H1 (cell line): ENCODE measurements around the gene ANKS1B. TPM values are rescaled to one million over a fixed set of nuclear protein-coding genes. Genes with fewer than 3 reads are reported as not detected.

Experiments used
- CTCF ChIA-PET: fragments of 300-600 bp; sonication (Branson Sonifier 250); formaldehyde crosslinking; loops from one replicate; lab custom pipeline; 2021; ENCODE audit not compliant: partially characterized antibody; lab: Charles Lee
- POLR2A ChIA-PET: fragments of 300-600 bp; sonication (Branson Sonifier 250); formaldehyde crosslinking; loops from one replicate; lab custom pipeline; 2021; ENCODE audit warnings: inconsistent platforms; ENCODE audit not compliant: partially characterized antibody; lab: Charles Lee
- DNase-seq, 2 experiments: peaks; one replicate each; pipeline versions ENCODE4 v3.0.0 to v3.0.0-alpha.2; 2010 to 2022; ENCODE audit warnings: low spot score in 2 of 2, low read depth in 1 of 2, mixed read lengths in 1 of 2
- FAIRE-seq: peaks from 2 replicates; lab custom pipeline; 2011; peaks lifted over from hg19 to GRCh38; lab: Jason Lieb, UNC
- H2AFZ ChIP-seq: 2 replicates; pipeline ENCODE4 v1.8.1; 2012; ENCODE audit warnings: low read length, inconsistent platforms
- H2AK5ac ChIP-seq: 2 replicates; pipeline ENCODE4 v1.6.1; 2013; ENCODE audit warnings: low read depth, low read length
- H2BK120ac ChIP-seq: replicated peaks from 2 replicates; pipeline ENCODE3; 2013; ENCODE audit warnings: low read depth, low read length, inconsistent platforms
- H2BK12ac ChIP-seq: 2 replicates; pipeline ENCODE4 v1.6.1; 2013; ENCODE audit warnings: low read depth, low read length
- H2BK15ac ChIP-seq: 2 replicates; pipeline ENCODE4 v1.6.1; 2013; ENCODE audit warnings: low read length
- H2BK20ac ChIP-seq: 2 replicates; pipeline ENCODE4 v1.6.1; 2013; ENCODE audit warnings: low read length
- H2BK5ac ChIP-seq: 2 replicates; pipeline ENCODE4 v1.6.1; 2013; ENCODE audit warnings: low read depth, low read length
- H3K14ac ChIP-seq: 2 replicates; pipeline ENCODE4 v1.6.1; 2013; ENCODE audit warnings: inconsistent platforms; ENCODE audit not compliant: insufficient read length
- H3K18ac ChIP-seq: 2 replicates; pipeline ENCODE4 v1.6.1; 2013; ENCODE audit warnings: low read length; ENCODE audit errors: extremely low read depth
- H3K23ac ChIP-seq: 2 replicates; pipeline ENCODE4 v1.6.1; 2013; ENCODE audit warnings: inconsistent platforms; ENCODE audit not compliant: insufficient read length
- H3K23me2 ChIP-seq: 2 replicates; pipeline ENCODE4 v1.6.1; 2013; ENCODE audit warnings: low read depth, low read length
- H3K27ac ChIP-seq: 2 replicates; pipeline ENCODE4 v1.6.1; 2011; ENCODE audit warnings: low read depth, low read length, inconsistent platforms
- H3K27me3 ChIP-seq, 4 experiments: replicated peaks in 1 of 4; 1 replicate in 1 of 4; 2 replicates in 3 of 4; pipeline versions ENCODE4 v1.6.1 to v1.8.1; 2011 to 2013; ENCODE audit warnings: low read length in 3 of 4, mild to moderate bottlenecking in 3 of 4, inconsistent platforms in 2 of 4, mixed read lengths in 2 of 4, moderate library complexity in 1 of 4; ENCODE audit not compliant: control insufficient read depth in 3 of 4, insufficient read depth in 3 of 4; ENCODE audit errors: extremely low read depth in 1 of 4
- H3K36me3 ChIP-seq, 4 experiments: 2 replicates each; pipeline versions ENCODE4 v1.6.1 to v1.8.1; 2011 to 2013; ENCODE audit warnings: mild to moderate bottlenecking in 4 of 4, low read length in 3 of 4, moderate library complexity in 2 of 4, control low read depth in 1 of 4, inconsistent platforms in 1 of 4; ENCODE audit not compliant: insufficient read depth in 4 of 4, control insufficient read depth in 2 of 4
- H3K4ac ChIP-seq: replicated peaks from 2 replicates; pipeline ENCODE3; 2013; ENCODE audit warnings: low read length, low read depth, mixed read lengths, inconsistent platforms; ENCODE audit not compliant: insufficient read length
- H3K4me1 ChIP-seq, 4 experiments: replicated peaks in 1 of 4; 1 replicate in 1 of 4; 2 replicates in 3 of 4; pipeline versions ENCODE4 v1.6.1 to v1.8.1; 2011 to 2013; ENCODE audit warnings: low read length in 3 of 4, inconsistent platforms in 2 of 4, mixed read lengths in 1 of 4; ENCODE audit not compliant: insufficient read depth in 4 of 4, control insufficient read depth in 3 of 4
- H3K4me2 ChIP-seq, 2 experiments: 2 replicates each; pipeline versions ENCODE4 v1.6.1 to v1.8.1; 2011 to 2013; ENCODE audit warnings: low read depth in 2 of 2, low read length in 2 of 2, control low read depth in 1 of 2, inconsistent platforms in 1 of 2, mild to moderate bottlenecking in 1 of 2; ENCODE audit not compliant: insufficient read depth in 1 of 2
- H3K4me3 ChIP-seq, 4 experiments: fragments of 200-600, 300-600 bp in 1 of 4; sonication (generic), shearing (Covaris generic), sonication (Bioruptor Twin) in 1 of 4; 2 replicates each; pipeline versions ENCODE4 v1.5.1 to v1.8.1; 2011 to 2016; ENCODE audit warnings: low read length in 4 of 4, low read depth in 3 of 4, control low read depth in 2 of 4, inconsistent platforms in 2 of 4, mild to moderate bottlenecking in 2 of 4, mixed read lengths in 1 of 4, moderate library complexity in 1 of 4; ENCODE audit not compliant: insufficient read depth in 2 of 4; ENCODE audit errors: extremely low read depth in 1 of 4
- H3K56ac ChIP-seq: replicated peaks from 2 replicates; pipeline ENCODE3; 2013; ENCODE audit warnings: low read depth, mild to moderate bottlenecking, mixed read lengths, low read length, inconsistent platforms; ENCODE audit not compliant: insufficient read length
- H3K79me1 ChIP-seq: 2 replicates; pipeline ENCODE4 v1.6.1; 2013; ENCODE audit warnings: low read depth, low read length, control low read depth
- H3K79me2 ChIP-seq, 2 experiments: 2 replicates each; pipeline versions ENCODE4 v1.6.1 to v1.8.1; 2012 to 2013; ENCODE audit warnings: low read length in 2 of 2, mild to moderate bottlenecking in 2 of 2, inconsistent platforms in 1 of 2; ENCODE audit not compliant: insufficient read depth in 2 of 2, control insufficient read depth in 1 of 2
- H3K9ac ChIP-seq, 4 experiments: replicated peaks in 1 of 4; 1 replicate in 1 of 4; 2 replicates in 3 of 4; pipeline versions ENCODE4 v1.6.1 to v1.8.1; 2011 to 2013; ENCODE audit warnings: low read depth in 3 of 4, low read length in 3 of 4, control low read depth in 2 of 4, mild to moderate bottlenecking in 2 of 4, moderate library complexity in 2 of 4, inconsistent platforms in 1 of 4; ENCODE audit errors: extremely low read depth in 1 of 4
- H3K9me3 ChIP-seq, 2 experiments: 2 replicates each; pipeline versions ENCODE4 v1.6.1 to v1.8.1; 2012 to 2013; ENCODE audit warnings: mild to moderate bottlenecking in 2 of 2, moderate library complexity in 2 of 2, control low read depth in 1 of 2, inconsistent platforms in 1 of 2, low read depth in 1 of 2, low read length in 1 of 2, mixed read lengths in 1 of 2; ENCODE audit not compliant: insufficient read depth in 2 of 2
- H4K20me1 ChIP-seq, 2 experiments: replicated peaks in 1 of 2; 2 replicates each; pipeline versions ENCODE3 to v1.8.1; 2011 to 2013; ENCODE audit warnings: inconsistent platforms in 2 of 2, low read length in 2 of 2, mild to moderate bottlenecking in 1 of 2; ENCODE audit not compliant: insufficient read depth in 2 of 2, control insufficient read depth in 1 of 2
- H4K5ac ChIP-seq: 2 replicates; pipeline ENCODE4 v1.6.1; 2013; ENCODE audit warnings: low read length, low read depth, mixed read lengths, inconsistent platforms; ENCODE audit not compliant: insufficient read length
- H4K8ac ChIP-seq: 2 replicates; pipeline ENCODE4 v1.8.0; 2013; ENCODE audit warnings: mild to moderate bottlenecking, moderate library complexity, low read length, inconsistent platforms; ENCODE audit not compliant: insufficient read depth; ENCODE audit errors: extremely low read depth
- H4K91ac ChIP-seq: replicated peaks from 2 replicates; pipeline ENCODE3; 2013; ENCODE audit warnings: low read length, mixed read lengths, inconsistent platforms; ENCODE audit not compliant: insufficient read length
- BRCA1 ChIP-seq: IDR thresholded peaks from 2 replicates; pipeline ENCODE4 v1.6.1; 2012; ENCODE audit warnings: low read depth, low read length, improper control_type of control experiment
- CHD2 ChIP-seq: IDR thresholded peaks from 2 replicates; pipeline ENCODE4 v1.6.1; 2012; ENCODE audit warnings: low read length, improper control_type of control experiment
- HDAC6 ChIP-seq: IDR thresholded peaks from one replicate; pipeline ENCODE4 v1.7.1; 2012; ENCODE audit warnings: low read depth, mild to moderate bottlenecking, inconsistent platforms, low read length, moderate library complexity
- JUND ChIP-seq: IDR thresholded peaks from 2 replicates; pipeline ENCODE4 v1.6.1; 2011; ENCODE audit warnings: mild to moderate bottlenecking, improper control_type of control experiment, low read length
- KDM4A ChIP-seq: IDR thresholded peaks from one replicate; pipeline ENCODE4 v1.7.1; 2012; ENCODE audit warnings: low read depth, mild to moderate bottlenecking, moderate library complexity, low read length, inconsistent platforms; ENCODE audit not compliant: severe bottlenecking
- MAFK ChIP-seq: IDR thresholded peaks from 2 replicates; pipeline ENCODE4 v1.6.1; 2012; ENCODE audit warnings: low read depth, mild to moderate bottlenecking, improper control_type of control experiment, low read length
- RAD21 ChIP-seq, 2 experiments: IDR thresholded peaks in 1 of 2; conservative IDR thresholded peaks in 1 of 2; 2 replicates each; pipeline ENCODE4 v1.6.1; 2011; ENCODE audit warnings: low read depth in 2 of 2, low read length in 2 of 2, improper control_type of control experiment in 1 of 2, inconsistent platforms in 1 of 2, mild to moderate bottlenecking in 1 of 2, moderate library complexity in 1 of 2
- SIX5 ChIP-seq: IDR thresholded peaks from 2 replicates; pipeline ENCODE4 v1.6.1; 2011; ENCODE audit warnings: mild to moderate bottlenecking, low read depth, low read length
- SRF ChIP-seq: IDR thresholded peaks from 2 replicates; pipeline ENCODE4 v1.6.1; 2011; ENCODE audit warnings: mild to moderate bottlenecking, low read depth, low read length, moderate library complexity
- TAF1 ChIP-seq: IDR thresholded peaks from 2 replicates; pipeline ENCODE4 v1.6.1; 2011; ENCODE audit warnings: mild to moderate bottlenecking, low read depth, low read length
- YY1 ChIP-seq: IDR thresholded peaks from 2 replicates; pipeline ENCODE4 v1.6.1; 2011; ENCODE audit warnings: low read depth, mild to moderate bottlenecking, low read length
- WGBS, 2 experiments: shearing (Covaris generic) in 1 of 2; methylation state at CpG; one replicate each; pipeline versions ENCODE4 v1.1.6 to v1.1.7; 2013 to 2015; ENCODE audit warnings: low lambda C conversion rate in 2 of 2, mixed read lengths in 2 of 2, inconsistent platforms in 1 of 2, low coverage in 1 of 2, missing lambda C conversion rate in 1 of 2; ENCODE audit not compliant: insufficient replicate concordance in 2 of 2, insufficient coverage in 1 of 2, insufficient read length in 1 of 2; ENCODE audit errors: extremely low coverage in 1 of 2, missing lambda C conversion rate in 1 of 2; 5-methylcytosine and 5-hydroxymethylcytosine counted together
- polyA plus RNA-seq, 7 experiments: library from polyadenylated mRNA; depleted of rRNA in 3 of 7; stranded (reverse) in 5 of 7; unstranded in 2 of 7; fragments of >200 nt in 5 of 7; fragments of 200-250 nt in 2 of 7; gene quantifications; 1 replicate in 5 of 7; 2 replicates in 1 of 7; 4 replicates in 1 of 7; pipeline versions ENCODE4 v1.2.1 to v1.2.3, GENCODE V29; 2011 to 2013; ENCODE audit warnings: missing spikeins in 2 of 7, mixed read lengths in 2 of 7
- total RNA-seq: library from RNA; stranded (reverse); fragmentation: NEBNext Ultra II Directional; extraction: Animal tissue kit (Norgen Biotek cat#: 25700); gene quantifications from 2 replicates; pipeline ENCODE4 v1.2.1, GENCODE V29; 2021
- TF ChIP-seq, protein P1 (sequence below): IDR thresholded peaks from 2 replicates; pipeline ENCODE4 v1.6.1; 2011; ENCODE audit warnings: low read depth, mild to moderate bottlenecking, low read length; ENCODE audit not compliant: insufficient read depth
- TF ChIP-seq, protein P2 (sequence below): IDR thresholded peaks from 2 replicates; pipeline ENCODE4 v1.6.1; 2011; ENCODE audit warnings: low read length, improper control_type of control experiment

Gene ANKS1B
- total and polyA plus RNA-seq, 2 of the 8 experiments (the other 6 are each of a cell fraction or from before 2014, with no cell fraction given) = 2.7 to 6.1 TPM

DNA sequence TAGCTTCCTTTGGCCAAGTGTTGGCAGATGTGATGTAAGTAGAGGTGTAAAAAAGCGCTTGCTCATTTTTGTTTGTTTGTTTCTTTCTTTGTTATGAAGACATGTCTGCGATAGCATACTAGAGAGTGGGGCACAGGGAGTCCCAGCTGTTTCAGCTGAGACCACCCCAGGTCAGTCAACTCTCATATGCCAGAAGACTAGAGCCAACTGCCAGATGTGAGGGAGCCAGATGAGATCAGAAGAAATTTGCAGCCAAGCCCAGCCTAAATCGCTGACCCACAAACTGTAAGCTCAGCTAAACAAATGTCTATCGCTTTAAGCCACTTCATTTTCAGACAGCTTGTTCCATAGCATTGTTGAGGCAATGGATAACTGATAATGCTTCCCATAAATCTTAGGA, 942.5 kb downstream of the ANKS1B start:
- H2BK20ac ChIP-seq = no peak overlapping the region
- no peak overlapping the region for H3K14ac ChIP-seq
- no peak overlapping the region for H3K4me2 ChIP-seq
- H3K9ac ChIP-seq = no peak overlapping the region
- no peak overlapping the region for H3K4ac ChIP-seq
- ChIA-PET POLR2A (no interaction called here), CTCF (interaction anchor here (0.5 to 5.8 kb wide), 22 partner anchors 9 to 725 kb away, joined by 3 to 62 read pairs (median 4); no protein-coding TSS in a partner anchor)
- H4K8ac ChIP-seq = no peak overlapping the region
- H4K20me1 ChIP-seq = no peaks in the 10 kb centered on the region
- H4K5ac ChIP-seq = no peak overlapping the region
- DNase-seq (no peak), FAIRE-seq (no peak)
- H3K23ac ChIP-seq = no peak overlapping the region
- no peak overlapping the region for H2BK5ac ChIP-seq
- WGBS, 2 experiments = 88% methylated on average over 4 of the region's 4 CpGs; no CpG with 5 or more reads in 1 of the 2 experiments
- H2BK15ac ChIP-seq = no peak overlapping the region
- H2AFZ ChIP-seq = no peak overlapping the region
- no peak overlapping the region for H3K18ac ChIP-seq
- no peak overlapping the region for H3K27ac ChIP-seq
- no peaks in the 10 kb centered on the region for H3K79me1 ChIP-seq
- no peak overlapping the region for H3K56ac ChIP-seq
- H2AK5ac ChIP-seq = no peak overlapping the region
- no peaks in the 10 kb centered on the region for H3K9me3 ChIP-seq
- H2BK120ac ChIP-seq = no peak overlapping the region
- no peak overlapping the region for H4K91ac ChIP-seq
- no peak overlapping the region for H3K4me3 ChIP-seq
- no peaks in the 10 kb centered on the region for H3K79me2 ChIP-seq
- H3K23me2 ChIP-seq = no peaks in the 10 kb centered on the region
- H2BK12ac ChIP-seq = peak overlapping the region; percentile 35; the same call in 1 of the 2 replicates
- no peaks in the 10 kb centered on the region for H3K36me3 ChIP-seq
- H3K27me3 ChIP-seq = no peaks in the 10 kb centered on the region
- no peaks in the 10 kb centered on the region for H3K4me1 ChIP-seq
- TF ChIP-seq JUND (no peak), MAFK (no peak), KDM4A (no peak), HDAC6 (no peak), SIX5 (no peak), YY1 (no peak), RAD21 (IDR thresholded peaks at IDR 0.05 in 1 of 2, conservative IDR thresholded peaks at IDR 0.05 in 1 of 2; ENCODE audit: low read depth in 2 of 2, low read length in 2 of 2) (no peak), CHD2 (no peak), TAF1 (no peak), BRCA1 (no peak), SRF (no peak)
- TF ChIP-seq, protein P1, sequence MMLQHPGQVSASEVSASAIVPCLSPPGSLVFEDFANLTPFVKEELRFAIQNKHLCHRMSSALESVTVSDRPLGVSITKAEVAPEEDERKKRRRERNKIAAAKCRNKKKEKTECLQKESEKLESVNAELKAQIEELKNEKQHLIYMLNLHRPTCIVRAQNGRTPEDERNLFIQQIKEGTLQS = no peak
- TF ChIP-seq, protein P2, sequence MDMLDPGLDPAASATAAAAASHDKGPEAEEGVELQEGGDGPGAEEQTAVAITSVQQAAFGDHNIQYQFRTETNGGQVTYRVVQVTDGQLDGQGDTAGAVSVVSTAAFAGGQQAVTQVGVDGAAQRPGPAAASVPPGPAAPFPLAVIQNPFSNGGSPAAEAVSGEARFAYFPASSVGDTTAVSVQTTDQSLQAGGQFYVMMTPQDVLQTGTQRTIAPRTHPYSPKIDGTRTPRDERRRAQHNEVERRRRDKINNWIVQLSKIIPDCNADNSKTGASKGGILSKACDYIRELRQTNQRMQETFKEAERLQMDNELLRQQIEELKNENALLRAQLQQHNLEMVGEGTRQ = no peak
